GM21515 (cell line): ENCODE measurements around the gene WASL.

Experiments
- ATAC-seq: cut with Tn5 transposase; IDR thresholded peaks from one replicate; pipeline ENCODE4 v1.9.1; 2021; ENCODE audit not compliant: unreplicated experiment

The WASL gene

DNA sequence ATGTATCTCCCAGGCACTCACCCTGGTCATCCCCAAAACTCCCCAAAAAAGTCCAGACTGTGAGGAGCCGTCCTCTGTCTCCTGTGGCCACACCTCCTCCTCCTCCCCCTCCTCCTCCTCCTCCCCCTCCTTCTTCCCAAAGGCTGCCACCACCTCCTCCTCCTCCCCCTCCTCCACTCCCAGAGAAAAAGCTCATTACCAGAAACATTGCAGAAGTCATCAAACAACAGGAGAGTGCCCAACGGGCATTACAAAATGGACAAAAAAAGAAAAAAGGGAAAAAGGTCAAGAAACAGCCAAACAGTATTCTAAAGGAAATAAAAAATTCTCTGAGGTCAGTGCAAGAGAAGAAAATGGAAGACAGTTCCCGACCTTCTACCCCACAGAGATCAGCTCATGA, 86.0 kb downstream of the WASL start:
- no peak for ATAC-seq

DNA sequence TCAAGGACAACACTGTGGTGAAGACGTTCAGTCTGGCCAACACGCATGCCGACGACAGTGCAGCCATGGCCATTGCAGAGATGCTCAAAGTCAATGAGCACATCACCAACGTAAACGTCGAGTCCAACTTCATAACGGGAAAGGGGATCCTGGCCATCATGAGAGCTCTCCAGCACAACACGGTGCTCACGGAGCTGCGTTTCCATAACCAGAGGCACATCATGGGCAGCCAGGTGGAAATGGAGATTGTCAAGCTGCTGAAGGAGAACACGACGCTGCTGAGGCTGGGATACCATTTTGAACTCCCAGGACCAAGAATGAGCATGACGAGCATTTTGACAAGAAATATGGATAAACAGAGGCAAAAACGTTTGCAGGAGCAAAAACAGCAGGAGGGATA, 86.5 kb downstream of the WASL start:
- ATAC-seq, result no peak

DNA sequence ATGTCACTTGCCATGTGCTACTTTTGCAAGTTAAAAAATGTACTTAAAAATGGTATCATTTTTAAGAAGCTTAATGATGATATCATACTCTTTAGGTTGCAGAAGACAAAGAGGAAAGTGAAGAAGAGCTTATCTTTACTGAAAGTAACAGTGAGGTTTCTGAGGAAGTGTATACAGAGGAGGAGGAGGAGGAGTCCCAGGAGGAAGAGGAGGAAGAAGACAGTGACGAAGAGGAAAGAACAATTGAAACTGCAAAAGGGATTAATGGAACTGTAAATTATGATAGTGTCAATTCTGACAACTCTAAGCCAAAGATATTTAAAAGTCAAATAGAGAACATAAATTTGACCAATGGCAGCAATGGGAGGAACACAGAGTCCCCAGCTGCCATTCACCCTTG, 87.0 kb downstream of the WASL start:
- ATAC-seq, result no peak

DNA sequence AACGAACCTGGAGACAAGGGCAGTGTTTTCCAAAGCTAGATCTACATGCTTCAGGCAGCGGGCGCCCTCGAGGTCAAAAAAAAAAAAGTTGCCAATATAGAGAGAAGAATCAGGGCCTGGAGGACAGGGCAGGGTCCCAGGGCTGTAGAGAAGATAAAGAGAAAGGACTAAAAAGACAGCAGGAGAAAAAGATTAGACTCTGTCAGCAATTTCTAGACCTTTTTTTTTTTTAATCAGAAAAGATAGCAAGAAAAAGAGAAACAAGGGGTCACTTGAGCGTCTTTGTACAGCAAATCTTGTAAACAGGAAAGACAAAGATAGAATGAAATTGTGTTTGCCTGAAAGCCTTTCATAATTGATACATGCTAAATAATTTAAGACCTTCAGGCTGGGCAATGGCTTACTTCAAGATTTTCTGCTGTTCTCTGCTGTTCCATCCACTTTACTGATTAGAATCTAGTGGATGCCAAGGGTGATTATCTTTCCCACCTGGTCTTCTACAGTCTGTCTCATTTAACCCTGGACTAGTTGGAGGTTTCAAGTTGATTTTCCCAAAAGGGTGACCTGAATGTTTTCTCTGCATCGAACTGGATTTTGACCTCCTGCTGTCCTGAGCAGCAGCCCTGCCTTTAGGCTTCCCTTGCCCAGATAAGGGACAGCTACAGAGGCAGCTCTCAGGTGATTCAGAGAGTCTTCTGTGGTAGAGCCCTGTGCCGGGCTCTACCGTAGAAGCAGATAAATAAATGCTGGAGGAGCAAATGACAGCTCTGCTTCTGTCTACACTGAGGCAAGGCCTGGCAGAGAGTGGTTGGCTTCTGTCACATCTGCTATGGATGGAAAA, 88.1 kb downstream of the WASL start:
- ATAC-seq, result no peak

DNA sequence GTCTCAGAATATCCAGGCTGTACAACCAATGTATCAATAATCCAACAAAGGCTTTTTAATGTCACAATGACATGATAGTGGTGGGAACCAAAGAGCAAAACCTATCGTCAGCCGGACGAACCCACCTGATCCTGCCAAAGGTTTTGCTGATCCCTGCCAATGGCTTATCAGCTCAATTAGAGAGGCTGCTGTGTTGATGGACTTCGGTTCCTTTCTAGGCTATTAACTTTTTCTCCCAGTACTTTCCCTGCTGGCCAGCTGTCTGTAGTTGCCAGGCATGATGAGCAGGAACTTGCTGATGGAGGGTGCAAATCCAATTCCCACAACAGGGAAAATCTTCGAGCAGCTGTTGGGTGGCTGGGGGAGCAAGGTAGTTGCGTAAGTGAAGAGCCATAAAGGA, 90.8 kb downstream of the WASL start:
- no peak for ATAC-seq

DNA sequence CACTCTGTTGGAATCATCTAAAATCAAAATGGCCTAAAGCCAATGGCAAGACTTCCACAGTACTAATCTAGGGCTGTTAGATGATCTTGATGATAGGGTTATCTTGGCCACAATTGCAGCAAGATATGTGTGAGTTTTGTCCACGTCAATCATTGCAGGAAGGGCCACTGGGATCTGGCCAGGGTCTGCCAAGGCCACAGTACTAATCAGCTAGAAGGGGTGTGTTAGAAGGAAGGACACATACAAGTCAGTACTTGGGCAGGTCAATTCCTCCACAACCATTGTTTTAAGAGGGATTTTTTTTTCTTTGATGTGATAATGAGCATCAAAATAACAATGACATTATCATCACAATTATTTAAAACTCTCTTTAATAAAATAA, 91.5 kb downstream of the WASL start:
- no peak for ATAC-seq

DNA sequence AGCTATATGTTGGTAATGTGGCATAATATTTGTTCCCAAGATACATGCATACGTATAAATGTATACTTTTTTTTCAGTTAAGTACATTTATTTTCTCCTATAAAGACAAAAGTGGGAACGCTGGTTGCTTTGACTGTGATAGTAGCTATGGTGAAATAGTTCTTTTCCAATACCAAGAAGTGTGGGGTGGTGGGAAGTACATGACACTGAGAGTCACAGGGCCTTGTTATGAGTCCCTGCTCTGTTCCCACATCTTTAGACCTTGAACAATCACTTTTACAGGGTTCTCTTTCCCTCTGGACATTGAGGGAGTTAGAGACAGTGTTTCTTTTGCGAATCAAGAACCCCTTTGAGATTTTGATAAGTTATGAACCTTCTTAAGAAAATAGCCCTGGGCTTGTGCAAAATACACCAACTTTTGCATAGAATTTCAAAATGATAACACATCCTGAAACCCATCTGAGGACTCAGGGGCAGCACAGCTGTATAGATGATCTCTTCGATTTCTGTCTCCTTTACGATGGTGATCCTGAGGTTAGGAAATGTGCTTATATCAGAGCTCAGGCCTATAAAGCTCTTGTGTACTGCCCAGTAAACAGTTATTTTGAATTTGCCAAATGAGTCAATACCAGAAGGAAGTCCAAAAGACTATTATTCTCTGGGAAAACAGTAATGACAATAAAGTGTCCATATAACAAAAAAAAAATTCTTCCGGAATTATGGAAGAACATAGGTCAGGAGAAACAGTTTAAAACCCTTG, 92.1 kb downstream of the WASL start:
- no peak for ATAC-seq

DNA sequence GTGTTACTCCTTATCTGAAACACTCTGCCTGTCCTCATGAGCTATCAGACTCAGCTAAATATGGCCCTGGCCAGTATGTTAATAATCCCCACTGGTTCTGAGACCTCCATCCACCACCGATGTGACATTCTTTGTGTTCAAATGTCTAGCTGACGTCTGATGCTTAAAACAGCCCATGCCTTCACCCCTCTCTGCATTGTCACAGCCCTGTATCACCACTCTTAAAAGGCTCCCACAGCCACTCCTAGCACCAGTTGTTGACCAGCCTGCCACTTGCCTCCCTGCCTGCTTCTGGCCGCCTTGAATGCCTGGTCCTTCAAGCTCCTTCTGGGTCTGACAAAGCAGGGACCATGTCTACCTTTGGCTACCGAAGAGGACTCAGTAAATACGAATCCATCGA, 93.2 kb downstream of the WASL start, which contains the start of gene LMOD2:
Gene LMOD2, plus strand, starts transcription at position 253 of the 400 bp plus-strand sequence. Its CDS starts 98 bp downstream, at position 351.
- ATAC-seq, result no peak

DNA sequence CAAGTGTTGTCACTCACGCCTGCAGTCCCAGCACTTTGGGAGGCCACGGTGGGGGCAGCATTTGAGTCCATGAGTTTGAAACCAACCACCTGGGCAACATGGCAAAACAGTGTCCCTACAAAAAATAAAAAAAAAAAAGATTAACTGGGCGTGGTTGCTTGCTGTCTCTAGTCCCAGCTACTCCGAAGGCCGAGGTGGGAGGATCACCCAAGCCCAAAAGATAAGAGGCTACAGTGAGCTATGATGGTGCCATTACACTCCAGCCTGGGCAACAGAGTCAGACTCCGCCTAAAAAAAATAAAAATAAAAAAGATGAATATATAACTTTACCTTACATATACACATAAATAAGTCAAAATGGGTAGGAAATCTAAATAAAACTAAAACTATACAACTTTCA, 95.6 kb downstream of the WASL start:
- no peak for ATAC-seq

DNA sequence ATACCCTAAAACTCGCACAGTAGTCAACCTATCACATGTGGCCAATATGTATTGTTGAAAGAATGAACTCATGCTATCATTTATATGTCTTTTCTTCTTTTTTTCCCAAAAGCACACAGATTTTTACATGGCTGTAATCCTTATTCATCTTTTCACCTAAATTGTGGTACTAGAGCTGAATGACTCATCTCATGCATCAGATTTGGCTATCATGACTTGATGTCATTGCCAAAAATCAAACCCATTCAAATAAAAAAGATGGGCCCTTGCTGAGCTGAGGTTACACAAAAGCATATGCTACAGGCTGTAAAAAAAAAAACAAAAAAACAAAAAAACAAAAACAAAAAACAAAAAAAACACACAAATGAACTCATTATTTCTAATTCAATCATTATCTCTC, 96.4 kb downstream of the WASL start:
- ATAC-seq, result no peak

DNA sequence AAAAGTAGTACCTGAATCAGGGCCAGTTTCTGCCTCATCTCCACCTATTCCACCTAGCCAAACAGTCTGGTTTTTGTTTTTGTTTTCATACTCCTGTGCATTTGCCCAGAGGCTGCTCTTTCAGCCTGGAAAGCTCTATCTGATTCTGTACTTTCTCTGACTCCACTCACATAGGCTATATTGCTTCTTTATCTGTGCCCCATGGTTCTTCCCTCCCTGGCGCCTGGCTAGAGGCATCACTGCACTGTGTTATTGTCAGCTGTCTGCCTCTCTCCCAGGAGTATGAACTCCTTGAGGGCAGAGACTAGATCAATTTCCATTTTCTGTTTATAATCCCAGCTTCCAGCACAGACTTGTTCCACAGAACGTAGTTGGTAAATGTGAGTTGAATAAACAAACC, 98.2 kb downstream of the WASL start:
- ATAC-seq, result no peak

DNA sequence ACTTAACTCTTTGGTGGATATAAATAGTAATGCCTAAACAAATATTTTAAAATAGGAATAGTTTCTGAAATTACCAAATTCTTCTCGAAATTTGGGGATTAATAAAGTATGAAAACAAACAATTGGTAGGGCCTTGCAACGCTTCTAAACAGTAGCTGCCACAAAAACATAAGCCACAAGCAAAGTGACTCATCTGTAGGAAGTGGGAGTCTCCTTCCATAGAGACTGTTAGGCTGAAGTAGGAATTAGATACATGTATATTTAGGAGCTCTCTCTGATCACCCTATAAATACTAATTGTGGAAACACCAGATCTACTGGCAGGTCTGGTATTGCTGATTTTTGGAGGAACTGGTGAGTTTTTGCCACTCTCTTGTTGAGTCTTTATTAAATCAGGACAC, 98.8 kb downstream of the WASL start:
- no peak for ATAC-seq

DNA sequence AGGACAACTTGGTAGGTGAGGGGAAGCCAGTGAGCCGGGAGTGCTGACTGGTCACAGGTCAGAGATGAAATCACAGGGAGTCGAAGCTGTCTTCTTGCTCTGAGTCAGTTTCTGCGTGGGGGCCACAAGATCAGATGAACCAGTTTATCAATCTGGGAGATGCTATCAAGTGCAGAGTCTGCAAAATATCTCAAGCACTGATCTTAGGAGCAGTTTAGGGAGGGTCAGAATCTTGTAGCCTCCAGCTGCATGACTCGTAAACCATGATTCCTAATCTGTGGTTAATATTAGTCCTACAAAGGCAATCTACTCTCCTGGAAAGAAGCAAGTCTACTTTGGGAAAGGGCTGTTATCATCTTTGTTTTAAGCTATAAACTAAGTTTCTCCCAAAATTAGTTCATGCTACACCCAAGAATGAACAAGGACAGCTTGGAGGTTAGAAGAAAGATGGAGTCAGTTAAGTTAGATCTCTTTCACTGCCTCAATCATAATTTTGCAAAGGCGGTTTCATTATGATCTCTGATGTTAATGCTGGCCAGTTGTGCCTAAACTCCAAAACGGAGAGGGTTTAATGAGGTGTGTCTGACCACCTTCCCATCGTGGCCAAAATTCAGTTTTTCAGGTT, 101.6 kb downstream of the WASL start:
- no peak for ATAC-seq

DNA sequence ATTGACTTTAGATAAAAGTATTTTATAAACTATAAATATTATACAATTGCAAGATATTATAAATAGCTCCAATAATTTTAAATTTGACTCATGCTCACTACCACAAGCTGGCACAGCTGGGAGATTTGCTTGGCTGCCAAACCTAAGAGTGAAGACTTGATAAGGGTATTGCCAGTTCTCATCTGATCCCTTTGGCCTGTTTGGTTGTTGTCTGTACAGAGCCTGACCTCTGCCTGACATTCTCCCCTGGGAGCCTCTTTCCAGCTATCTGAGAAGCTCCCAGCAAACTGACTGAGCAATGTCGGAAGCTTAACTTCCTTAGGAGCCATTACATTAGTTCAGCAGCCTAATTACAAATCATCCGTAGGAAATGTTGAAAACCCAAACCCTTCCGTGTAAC, 103.3 kb downstream of the WASL start:
- ATAC-seq, result no peak

DNA sequence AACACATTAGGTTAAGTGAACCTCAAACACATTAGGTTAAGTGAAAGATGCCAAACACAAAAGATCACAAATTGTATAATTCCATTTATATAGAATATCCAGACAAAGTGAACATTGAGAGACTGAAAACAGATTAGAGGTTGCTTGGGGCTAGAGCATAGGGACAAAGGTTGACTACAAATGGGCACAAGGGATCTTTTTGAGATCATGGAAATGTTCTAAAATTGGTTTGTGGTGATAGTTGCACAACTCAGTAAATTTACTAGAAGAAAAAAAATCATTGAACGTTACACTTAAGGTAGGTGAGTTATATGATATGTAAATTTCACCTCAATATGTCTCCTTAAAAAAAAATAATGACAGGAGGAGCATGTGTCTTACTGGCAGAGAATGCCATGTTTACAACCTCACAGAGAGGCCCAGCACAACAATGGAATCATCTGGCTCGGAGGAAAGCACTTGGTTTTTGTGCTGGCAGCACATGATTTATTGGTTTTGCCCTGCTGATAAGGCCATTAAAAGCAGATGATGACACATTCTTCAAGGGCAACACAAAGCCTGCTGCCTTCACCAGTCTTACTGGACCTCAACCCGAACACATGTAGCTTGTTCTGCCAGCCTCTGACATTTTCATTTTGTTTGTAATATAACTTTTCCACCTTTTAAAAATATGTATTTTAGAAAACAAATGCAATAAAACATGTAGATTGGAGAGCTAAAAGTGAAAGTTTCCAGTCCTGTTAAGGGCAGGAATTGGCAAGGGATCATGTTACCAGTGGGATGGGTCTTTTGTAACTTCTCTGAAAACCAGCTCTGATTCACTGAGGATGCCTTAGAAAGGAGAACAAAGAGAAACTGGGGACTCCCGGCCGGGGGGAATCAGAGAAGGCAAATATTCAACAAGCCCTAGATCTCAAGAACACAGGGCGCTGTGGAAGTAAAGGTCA, 105.0 kb downstream of the WASL start:
- ATAC-seq, result no peak

DNA sequence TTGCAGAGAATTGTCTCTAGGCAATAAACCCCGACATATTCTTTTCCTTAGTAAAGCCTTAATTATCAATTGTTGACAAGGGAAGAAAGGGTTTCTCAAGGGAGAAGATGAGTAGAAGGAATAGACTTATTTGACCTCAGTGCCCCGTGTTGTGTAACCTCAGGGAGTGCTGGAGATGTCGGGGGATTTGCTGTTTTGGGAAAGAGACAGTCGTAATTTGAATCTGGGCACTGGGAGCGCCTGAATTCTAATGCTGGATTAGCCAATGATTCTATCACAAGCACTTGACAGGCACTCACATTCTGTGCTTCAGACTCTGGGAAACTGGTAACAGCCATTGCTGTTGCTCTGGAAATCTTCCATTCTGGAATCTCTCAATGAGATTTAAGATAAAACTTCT, 106.9 kb downstream of the WASL start:
- no peak for ATAC-seq

DNA sequence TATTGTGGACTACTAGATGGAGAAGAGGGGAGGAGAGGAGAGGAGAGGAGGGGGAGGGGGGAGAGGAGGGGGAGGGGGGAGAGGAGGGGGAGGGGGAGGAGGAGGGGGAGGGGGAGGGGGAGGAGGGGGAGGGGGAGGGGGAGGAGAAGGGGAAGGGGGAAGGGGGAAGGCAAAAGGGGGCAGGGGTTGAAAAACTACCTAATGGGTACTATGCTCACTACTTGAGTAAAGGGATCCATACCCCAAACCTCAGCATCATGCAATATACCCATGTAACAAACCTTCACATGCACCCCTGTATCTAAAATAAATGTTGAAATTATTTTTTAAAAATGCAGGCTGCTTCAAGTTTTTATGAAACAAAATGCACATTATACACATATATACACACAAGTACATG, 108.2 kb downstream of the WASL start:
- ATAC-seq, result no peak

DNA sequence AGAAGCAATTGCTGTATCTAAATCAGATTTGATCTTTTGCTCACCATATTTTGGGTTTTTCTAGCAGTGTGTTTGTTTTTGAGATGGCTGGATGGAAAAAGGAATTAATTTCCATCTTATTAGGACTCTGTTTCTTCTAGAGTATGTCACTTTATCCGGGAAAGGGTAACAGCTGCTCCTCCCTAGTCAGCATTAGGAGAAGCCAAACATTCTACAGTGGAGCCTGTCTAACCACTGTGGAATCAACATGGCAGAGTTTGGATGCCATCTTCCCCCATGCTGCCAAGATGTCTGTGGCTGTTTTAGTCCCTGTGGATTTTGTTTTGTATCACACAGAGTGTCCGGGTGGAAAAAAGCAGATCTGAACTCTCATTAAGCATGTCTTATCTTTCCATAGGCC, 109.2 kb downstream of the WASL start:
- no peak for ATAC-seq

DNA sequence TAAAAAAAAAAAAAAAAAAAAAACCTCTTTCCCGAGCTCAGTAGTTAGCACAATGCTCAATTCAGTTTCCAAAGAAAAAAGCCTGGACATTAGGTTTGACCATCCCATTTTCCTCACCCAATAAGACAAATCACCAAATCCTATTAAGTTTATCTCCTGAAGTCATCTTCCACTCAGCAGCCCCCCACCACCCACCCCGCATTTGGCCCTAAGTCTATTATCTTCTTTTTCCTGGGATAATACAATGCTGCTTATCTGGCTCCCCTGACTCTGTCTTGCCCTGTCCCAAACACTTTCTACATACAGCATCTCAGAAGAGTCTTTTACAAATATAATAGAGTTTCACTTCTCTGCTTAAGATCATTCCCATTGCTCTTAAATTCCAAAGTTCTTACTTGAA, 110.9 kb downstream of the WASL start:
- ATAC-seq, result no peak

DNA sequence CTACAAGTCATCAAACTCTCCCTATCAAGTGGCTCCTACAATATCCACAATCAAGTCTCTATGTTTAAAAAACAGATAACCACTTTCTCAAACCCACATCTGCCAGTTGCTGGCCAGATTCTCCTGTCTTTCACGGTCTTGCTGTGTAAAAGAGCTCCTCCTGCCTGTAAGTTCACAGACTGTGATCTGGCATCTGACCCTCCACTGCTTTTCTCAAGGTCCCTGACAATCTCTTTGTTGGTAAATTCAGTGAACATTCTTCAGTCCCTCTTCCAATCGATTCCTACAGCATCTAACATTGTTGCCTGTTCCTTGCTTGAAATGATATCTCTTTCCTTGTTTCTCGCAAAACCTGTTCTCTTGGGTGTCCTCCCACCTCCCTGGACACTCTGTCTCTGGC, 111.6 kb downstream of the WASL start:
- no peak for ATAC-seq
